CD4-positive, alpha-beta T cell treated with Interleukin-17A for 4 hours (primary cell): ENCODE measurements around the gene RTKN2.

Experiments used
- DNase-seq: peaks from one replicate; pipeline ENCODE4 v3.0.0-alpha.2; 2020; ENCODE audit warnings: mixed read lengths

The RTKN2 gene

DNA sequence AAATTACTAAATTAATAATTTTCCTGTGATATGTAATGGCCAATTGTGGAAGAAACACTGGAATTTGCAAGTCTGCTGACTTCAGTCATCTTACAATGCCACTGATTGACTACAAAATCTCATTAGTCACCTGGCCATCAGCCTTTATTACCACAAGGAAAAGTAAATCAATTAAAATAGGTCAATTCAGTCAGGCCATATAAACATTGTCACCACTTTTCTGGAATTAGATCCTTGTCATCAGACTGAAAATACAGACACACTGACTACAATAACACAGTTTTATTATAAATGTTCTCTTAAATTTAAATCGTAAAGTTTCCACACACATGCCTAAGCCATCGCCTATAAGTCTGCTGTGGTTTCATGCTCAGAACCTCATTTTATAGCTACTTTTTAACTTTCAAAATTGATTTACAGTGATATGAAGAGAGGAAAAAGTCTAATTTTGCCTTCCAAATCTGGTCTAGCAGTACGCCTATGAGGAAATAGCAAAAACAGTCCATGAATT, 54.2 kb downstream of the RTKN2 start:
- no peak for DNase-seq

DNA sequence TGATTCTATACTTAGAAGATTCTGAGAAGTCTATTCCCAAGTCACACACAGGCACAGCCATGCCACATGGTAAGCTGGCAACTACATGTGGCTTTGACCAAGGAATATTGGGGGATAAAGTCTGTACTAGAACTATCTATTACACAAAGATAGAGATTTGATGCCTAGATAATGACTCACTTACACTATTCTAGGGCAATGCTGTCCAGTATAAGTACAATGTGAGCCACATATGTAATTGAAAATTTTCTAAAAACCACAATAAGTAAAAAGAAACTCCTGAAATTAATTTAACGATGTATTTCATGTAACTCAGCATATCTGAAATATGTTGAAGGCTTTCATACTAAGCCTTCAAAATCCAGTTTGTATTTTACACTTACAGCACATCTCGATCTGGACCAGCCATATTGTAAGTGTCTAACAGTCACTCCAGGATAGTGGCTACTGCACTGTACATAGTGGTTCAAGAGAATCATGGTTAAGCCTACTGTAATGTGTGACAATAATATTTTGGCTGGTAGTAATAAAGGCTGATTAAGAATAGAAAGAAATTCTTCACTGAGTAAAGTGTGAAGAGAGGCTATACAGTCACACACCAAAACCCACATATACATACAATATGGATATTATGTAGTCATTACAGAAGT, 62.8 kb downstream of the RTKN2 start:
- no peak for DNase-seq

- DNase-seq: no peak
These were observed 69.1 kb downstream of the RTKN2 start for GRCh38 chr10:62199584-62199983.

GRCh38 chr10:62196528-62196927, 72.1 kb downstream of the RTKN2 start:
- no peak for DNase-seq

GRCh38 chr10:62195675-62195926, 73.0 kb downstream of the RTKN2 start:
- DNase-seq: no peak

GRCh38 chr10:62194924-62195674, 73.5 kb downstream of the RTKN2 start:
- DNase-seq: no peak

GRCh38 chr10:62193479-62193878, 75.2 kb downstream of the RTKN2 start:
- DNase-seq: no peak

GRCh38 chr10:62189131-62189530, 79.5 kb downstream of the RTKN2 start:
- no peak for DNase-seq

- no peak for DNase-seq
These were observed 80.5 kb downstream of the RTKN2 start for GRCh38 chr10:62188021-62188616.

GRCh38 chr10:62186999-62187675, 81.5 kb downstream of the RTKN2 start:
- DNase-seq: no peak

DNA sequence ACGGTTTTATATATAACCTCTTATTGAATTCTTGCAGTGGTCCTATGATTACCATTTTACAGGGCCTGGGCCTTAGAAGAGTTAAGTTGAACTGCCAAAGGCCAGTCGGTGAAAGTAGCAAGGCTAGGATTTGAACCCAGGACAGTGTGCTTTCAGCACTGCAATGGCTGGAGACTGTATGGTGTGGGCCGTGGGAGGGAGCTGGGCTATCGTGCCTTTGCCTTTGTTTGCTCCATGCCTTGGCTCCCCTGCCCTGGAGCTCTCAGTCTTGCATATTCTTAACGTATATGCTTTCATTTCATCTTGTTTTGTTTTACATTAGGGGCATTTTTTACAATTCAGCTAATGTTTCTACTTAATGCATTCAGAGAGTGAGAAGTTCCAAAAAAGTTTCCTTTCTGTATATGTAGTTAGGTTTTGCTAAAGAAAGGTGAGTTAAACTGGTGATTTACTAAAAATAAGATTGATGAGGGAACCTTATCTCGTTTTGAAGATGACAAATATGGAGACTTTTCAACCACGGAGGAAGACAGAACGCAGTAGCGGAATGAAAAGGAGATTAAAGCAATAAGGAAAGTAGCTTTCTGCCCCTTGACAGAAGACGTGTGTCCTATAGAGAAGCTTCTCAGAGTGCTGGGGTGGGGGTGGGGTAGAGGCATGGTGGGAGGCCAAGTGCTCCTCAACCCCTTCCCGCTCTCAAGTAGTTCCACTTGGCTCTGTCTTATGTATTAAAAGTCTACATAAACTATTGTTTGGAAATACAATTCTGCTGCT, 82.5 kb downstream of the RTKN2 start:
- peak; percentile 9 for DNase-seq

- no peak for DNase-seq
These were observed 84.5 kb downstream of the RTKN2 start for GRCh38 chr10:62183857-62184795.

GRCh38 chr10:62183442-62183841, 85.2 kb downstream of the RTKN2 start:
- DNase-seq: peak; percentile 60

GRCh38 chr10:62182595-62182994, 86.0 kb downstream of the RTKN2 start:
- no peak for DNase-seq

GRCh38 chr10:62182171-62182570, 86.5 kb downstream of the RTKN2 start:
- DNase-seq: no peak

DNA sequence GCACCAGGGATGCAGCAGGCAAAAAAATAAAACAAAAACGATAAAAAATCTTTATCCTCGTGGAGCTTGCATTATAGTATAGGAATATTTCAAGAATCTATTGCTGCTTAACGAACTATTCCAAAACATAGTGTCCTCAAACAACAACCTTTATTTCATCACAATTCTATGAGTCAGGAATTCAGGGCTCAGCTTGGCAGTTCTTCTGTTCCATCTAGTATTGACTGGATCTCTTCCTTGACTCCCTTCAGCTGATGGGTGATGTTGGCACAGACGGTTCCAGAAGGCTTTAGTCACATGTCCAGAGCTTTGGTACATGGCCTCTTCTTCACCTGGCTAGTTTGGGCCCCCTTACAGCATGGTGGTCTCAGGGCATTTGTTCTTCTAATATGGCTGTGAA, 88.0 kb downstream of the RTKN2 start:
- no peak for DNase-seq

- no peak for DNase-seq
These were observed 90.1 kb downstream of the RTKN2 start for GRCh38 chr10:62178568-62178967.

GRCh38 chr10:62177111-62177510, 91.5 kb downstream of the RTKN2 start:
- no peak for DNase-seq

GRCh38 chr10:62175251-62175650, 93.4 kb downstream of the RTKN2 start:
- no peak for DNase-seq

GRCh38 chr10:62172465-62172864, 96.2 kb downstream of the RTKN2 start:
- no peak for DNase-seq

DNA sequence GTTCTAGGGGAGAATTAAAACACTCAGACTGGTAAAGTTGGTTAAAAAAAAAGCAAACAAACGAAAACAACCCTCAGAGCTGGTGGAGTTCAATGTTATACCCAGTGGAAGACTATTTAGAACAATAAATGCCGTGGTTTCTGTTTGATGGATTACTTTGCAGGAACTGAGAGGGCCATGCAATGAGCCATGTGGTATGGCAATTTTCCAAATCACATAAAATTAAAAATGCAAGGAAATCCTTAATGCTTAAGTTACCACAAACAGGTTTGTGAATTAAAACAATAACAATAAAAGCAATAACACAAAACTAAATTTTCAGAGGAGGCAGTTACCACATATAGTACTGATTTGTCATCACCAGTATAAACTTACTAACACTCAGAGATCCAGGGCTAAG, 96.9 kb downstream of the RTKN2 start:
- DNase-seq: no peak

DNA sequence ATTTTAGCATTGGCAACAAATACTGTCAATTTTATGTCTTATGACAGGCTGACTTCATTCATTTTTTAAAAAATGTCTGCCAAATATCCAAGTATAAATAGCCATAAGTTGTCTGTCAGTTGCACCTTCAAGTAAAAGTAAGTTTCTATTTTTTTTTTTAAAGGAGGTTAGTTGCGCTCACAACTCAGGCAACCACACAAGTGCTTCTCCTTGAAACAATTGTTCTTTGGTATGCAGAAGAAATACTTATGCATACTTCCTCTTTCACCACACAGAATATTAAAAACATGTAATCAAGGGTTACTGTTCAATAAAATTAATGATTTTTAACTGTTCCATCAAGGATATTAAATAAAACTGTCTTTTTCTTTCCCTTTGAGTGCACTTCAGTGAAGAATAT, 97.9 kb downstream of the RTKN2 start:
- DNase-seq: no peak
